NCI-H774 (cell line): ENCODE measurements around the gene NBEA.

Experiments
- DNase-seq: peaks from one replicate; lab custom pipeline; 2025; lab: John Stamatoyannopoulos, UW

The NBEA gene

DNA sequence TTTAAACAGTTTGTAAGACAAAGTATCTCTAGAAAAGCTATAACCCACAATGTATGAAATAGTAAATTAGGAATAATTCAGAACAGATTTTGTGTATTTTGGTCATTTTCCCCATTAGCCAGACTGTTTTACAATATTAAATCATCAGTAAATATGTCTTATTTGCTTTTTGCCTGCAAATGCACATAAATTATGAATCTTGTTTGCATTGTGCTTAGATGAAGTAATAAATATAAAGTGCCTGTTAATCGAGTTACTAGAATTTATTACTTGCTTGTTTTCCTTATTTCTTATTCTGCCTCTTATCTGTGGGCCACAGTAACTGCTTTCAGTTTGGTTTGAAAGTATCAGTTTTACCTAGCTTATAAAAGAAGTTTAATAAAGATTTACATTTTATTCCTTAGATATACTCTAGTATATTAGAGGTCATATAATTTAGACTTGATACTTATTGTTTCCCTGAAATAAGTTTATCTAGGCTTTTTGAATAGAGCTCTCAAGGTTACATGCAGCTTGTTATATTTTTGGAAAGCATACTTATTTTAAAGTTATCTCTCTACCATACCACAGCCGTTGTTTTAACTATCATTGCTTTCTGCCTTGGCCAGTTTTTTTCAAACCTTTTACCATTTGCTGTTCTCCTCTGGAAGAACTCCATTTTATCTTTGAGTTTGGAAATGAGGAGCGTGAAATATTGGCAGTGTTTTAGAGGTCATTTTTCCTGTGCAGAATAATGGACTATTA lies 238.0 kb downstream of the NBEA start:
- DNase-seq, result no peak

DNA sequence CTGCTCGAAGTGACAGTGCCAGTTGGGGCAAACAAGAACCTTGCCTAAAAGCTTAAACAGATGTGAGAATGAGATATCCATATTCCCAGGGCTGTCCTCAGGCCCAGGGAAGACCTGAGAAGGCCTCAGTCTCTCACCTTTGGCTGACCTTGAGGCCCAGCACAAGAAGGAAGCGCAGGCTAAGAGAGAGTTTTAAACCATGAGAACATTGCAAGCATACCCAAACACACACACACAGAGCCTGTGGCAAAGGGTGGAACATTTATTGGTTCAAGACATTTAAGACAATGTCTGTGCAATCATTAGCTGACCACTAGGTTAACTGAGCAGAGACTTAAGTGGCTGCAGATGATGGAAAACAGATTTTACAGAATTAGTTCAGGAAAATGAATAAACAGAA lies 248.2 kb downstream of the NBEA start:
- DNase-seq, result no peak

DNA sequence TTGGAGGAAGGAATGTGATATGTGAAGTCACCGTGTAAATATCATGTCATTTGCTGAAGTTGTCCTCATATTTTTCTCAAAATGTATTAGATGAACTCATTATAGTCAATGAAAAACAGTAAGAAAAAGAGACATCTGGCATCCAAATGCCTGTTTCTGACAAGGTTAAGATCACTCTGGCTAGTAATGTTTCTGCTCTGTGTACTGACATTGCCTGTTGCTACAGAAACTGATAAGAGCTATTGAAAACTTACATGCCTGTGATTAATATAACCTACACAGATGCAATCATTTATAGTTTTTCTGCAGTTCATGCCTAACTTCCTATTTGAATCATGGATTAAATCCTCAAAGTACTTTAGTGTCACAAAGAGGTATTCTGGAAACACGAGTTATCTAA lies 249.8 kb downstream of the NBEA start:
- no peak for DNase-seq

DNA sequence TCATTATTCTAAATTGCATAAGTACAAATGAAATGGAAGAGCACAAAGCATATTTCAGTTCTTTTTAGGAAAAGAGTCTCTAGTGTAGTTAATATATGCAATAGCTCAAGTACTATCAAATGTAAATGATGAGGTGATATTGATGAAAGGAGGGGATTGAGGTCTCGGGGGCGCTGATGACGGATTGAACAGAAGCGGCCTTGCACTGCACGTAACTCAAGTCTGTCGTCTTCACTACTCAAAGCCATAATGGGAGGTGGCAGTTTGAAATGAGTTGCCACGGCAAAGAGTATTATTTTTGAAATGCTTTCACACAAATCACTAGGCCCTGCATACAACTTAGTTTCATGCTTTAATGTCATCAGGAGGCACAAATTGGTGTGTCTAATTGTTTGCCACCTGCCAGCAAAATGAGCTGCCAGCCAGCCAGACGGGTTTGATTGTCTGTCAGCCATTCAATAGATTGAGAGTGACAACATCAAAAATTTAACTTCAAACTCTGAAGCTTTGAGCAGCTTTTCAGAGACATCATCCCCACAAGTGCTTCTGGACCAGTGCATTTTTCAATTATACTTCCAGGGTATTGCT lies 256.6 kb downstream of the NBEA start:
- no peak for DNase-seq

DNA sequence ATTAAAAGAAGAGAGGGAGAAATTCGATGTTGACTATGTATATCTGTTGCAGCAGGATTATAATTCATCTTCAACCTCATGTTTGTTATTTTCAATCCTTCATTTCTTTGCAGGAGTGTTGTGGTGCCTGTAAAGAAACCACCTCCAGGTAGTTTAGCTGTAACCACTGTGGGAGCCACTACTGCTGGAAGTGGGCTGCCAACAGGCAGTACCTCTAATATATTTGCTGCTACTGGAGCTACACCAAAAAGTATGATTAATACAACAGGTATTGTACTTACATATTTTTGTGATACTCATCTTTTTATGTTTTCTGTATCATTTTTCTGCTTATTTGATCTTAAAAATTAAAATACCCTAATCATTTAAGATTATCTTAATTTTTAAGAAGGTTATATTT lies 266.5 kb downstream of the NBEA start:
- no peak for DNase-seq

DNA sequence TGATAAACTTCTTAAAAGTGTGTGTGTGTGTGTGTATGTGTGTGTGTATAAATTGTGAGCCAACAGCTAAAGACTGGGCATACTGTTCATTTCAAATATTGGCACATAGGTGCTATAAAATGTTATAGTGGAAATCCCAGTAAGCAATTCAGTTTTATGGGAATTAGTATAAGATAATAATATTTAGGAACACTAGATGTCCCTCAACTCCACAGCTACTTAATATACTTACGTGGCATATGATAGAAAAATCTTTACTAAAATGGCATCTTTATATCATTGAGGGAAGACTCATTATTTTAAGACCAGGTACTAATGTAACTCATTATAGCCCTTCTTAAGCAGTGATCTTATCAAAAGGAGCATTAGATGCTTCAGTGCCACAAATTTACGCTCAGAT lies 268.2 kb downstream of the NBEA start:
- DNase-seq, result no peak

DNA sequence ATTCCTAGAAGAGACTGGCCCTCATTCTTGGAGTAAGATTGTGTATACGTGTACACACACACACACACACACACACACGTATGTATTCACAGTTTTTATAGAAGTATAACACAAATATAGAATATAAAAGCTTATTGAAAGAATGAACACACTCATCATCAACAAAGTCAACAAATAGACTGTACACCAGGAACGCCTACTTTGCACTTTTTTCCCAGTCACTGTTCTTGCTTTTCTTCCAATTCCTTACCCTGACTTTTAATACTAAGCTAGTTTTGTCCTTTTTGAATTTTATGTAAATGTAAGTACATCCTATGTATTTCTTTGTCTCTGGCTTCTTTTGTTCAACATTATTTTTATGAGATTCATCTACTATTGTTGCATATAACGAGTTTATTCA lies 269.9 kb downstream of the NBEA start:
- DNase-seq, result no peak

DNA sequence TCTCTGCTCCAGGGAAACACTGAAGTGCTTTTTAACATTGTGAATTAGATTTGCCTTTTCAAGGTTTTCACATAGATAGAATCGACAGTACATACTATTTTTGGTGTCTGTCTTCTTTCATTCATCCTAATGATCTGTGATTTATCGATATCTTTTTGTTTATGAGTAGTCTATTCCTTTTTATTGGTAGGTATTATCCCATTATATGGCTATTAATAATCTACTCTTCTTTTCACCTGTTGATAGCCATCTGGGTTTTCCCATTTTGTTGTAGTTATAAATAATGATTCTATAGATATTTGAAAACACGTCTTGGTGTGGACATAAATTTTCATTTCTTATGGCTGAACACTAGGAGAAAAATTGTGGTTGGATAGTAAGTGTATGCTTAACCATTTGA lies 271.8 kb downstream of the NBEA start:
- DNase-seq, result no peak

DNA sequence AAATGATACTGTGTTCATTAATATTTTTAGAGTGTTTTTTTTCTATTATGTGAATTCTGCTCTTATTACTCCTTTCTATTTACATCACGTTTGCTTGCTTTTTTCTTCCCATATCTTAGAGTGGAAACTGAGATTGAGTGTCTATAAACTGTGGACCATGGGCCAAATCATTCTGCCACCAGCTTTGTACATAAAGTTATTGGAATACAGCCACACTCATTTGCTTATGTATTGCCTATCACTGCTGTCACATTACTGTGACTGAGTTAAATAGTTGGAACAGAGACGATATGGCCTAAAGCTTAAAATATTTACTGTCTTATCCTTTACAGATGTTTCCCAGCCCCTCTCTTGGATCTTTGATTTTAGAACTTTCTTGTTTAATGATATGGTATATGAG lies 274.1 kb downstream of the NBEA start:
- DNase-seq, result no peak

DNA sequence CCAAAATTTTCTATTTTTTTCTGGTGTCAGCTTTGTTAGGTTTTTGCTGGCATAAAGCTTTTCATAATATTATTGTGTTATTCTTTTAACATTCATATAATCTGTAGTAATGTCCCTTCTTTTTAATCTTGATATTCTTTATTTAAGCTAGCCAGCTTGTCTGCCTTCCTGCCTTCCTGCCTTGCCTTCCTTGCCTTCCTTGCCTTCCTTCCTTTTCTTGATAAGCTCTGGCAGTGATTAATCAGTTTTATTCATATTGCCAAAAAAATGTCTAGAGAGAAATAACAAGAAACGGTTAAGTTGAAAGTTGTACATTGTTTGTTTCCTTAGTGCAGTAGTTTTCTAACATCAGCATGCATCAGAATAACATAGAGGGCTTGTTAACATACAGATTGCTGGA lies 277.0 kb downstream of the NBEA start:
- DNase-seq, result no peak

DNA sequence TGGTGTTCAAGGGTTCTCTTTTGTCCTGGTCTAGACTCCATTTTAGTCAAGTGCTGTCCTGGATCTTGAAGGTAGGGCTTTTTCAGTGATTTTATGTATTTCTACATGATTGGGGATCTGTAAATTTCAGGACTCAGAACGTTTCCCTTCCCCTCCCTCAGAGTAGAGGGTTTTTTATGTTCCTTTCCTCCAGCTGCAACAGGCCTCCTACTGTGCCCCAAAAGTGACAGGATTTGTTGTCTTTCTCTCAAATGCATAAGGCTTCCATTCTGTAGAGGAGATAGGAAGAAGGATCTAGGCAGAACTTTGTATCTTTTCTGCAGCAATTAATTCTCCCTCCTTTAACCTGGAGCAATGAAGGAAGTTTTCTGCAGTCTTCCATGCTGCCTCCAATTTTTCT lies 283.1 kb downstream of the NBEA start:
- no peak for DNase-seq

DNA sequence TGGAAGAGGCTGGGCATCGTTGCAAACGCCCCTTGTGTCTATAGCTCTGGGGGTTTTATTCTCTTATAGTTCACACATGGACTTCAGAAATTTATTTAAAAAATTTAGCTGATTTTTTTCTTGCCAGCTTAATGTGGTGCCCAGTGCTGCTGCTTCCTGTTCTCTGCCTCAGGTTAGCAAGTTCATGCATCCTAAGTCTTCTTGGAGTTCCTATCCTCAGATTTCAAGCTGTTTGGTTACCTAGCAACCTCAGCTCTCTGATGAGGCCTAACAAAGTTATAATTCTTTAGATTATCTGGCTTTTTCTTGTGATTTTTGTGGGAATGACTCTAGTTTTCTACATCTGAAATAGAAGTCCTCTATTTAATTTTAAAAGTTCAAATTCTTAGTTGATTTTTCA lies 283.5 kb downstream of the NBEA start:
- no peak for DNase-seq

DNA sequence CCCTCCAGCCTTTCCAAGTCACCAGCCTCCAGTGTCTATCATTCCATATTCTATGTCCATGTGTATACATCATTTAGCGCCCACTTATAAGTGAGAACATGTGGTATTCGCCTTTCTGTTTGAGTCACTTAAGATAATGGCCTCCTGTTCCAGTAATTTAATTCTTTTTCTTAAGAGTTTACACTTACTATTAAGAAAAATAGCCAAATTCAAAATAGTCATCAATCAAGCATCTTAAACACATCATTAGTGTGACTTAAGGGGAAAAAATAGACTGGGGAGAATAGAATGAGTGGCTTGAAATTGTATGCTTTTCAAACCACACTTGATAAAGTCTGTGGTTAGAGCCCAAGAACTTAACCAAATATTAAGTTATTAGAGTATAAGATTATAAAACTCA lies 286.5 kb downstream of the NBEA start:
- DNase-seq, result no peak

DNA sequence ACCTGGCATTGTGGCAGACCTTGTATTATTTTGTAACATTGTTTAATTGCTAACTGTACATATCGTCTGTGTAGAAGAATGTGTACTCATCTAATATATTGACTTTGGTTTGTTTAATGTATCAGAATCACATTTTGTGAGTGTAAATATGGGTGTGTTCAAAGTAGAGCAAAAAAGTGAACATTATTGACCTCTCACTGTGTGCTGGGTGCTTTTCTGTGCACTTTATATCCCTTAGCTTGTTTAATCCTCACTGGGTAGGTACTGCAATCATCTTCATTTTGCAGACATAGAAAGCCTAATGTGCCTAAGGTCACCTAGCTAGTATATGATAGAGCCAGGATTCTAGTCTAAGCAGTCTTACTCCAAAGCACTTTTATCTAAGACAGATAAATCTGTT lies 289.4 kb downstream of the NBEA start:
- DNase-seq, result no peak

DNA sequence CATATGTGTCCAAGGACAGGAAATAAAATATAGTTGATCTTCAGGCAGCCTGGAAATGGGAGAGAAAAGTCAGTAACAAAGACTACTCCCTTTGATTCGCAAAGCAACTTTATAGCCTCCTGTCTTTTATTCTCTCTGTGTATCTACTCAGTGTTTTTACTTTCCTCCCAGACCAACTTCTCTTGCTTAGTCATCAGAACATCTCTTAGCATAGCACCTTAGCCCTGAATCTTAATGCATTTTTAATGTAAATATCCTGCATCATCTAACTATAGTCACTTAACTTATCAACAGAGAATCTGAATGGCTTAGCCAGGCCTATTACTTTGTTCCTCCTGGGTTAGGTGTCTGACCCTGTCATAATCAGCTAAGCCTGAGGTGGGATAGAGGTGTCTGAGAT lies 296.2 kb downstream of the NBEA start:
- no peak for DNase-seq

DNA sequence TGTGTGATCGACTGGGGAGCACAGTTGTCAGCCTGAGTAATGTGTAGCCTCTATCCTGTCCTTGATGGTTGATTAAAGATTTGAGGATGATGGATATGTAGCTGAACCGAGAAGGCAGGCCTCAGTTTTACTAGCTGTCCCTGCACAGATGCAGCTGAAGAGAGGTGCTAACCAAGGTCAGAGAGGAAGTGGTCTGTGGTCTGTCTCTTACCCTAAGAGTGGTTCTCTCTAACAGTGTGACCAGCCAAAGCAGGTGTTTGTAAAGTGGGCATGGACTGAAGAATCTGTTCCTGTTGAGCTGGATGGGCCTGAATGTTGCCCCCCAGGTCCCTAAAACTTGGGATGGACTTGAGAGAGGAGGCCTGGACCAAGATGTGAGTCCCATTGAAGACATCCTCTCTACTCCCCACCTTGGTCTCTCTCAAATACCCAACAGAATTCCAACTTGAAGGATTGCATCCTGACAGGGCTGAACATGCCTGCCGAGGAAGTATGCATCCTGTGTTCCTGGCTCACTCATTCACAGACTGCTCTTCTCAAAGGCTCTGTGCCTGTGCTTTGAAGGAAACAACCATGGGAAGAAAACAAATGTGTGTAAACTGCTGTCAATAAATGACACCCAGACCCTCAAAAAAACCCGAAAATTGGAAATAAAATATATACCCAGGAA lies 310.6 kb downstream of the NBEA start:
- no peak for DNase-seq

DNA sequence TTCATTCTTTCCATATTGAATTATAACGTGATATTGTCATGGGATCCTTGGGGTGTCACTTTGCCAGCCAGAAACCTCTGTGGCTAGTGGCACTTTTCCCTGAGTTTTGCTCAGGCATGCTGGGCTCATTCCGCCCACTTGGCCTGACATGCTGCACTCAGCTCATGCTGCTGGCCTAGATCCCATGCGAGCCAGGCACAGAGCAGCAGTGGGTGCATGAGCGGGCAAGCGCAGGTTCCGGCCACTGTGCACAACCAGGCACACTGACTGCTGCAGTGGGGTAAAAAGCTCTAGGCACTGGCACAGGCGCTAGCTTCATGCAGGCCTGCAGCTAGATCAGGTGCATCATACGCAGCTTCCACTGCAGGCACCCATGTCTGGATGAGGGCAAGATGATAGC lies 313.2 kb downstream of the NBEA start:
- no peak for DNase-seq

DNA sequence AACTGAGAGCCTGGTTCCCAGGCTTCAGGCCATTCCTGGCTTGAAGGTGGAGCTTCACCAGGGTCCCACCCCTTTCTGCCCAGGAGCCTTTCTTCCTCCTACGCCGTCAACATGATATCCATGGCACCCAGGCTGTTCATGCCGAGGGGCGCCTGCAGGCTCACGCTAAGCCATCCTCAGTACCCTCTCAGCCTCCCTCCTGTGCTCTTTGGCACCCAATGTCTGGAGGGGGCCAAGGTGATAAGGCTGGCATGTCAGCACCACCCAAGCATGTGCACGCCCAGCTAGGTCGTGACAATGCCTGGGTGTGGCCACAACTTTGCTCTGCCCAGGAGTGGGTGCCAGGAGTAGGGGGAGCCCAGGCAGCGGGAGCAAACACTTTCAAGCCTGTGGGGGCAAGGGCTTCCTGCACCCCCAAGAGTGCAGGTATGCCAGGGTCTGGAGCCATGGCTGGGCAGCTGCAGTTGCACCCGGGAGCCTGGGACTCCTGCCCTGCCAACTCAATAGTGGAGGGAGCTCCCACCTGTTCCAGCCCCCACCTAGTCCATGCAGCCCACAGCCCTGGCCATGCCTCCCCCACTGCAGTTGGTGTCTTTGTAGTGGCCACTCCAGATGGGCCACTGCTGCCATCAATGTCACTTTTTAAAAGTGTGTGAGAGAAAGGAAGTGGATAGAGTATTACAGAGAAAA lies 314.5 kb downstream of the NBEA start:
- DNase-seq, result no peak

DNA sequence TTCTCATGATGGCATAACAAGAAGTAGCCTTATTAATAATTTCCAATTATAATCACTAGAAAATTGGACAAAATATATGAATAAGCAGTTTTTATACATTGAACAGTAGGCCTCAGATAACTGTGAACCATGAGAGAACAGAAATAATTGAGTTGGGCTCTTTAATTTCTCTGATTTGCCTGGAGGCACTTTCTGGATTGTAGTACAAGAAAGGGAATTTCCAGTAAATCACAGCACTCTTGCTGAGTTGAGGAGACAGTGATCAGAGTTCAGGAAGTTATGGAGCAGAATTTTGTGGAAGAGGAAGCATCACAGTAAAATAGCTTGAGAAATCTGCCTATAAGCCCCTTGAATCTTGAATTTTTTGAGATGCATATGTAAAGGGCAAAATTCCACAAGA lies 318.2 kb downstream of the NBEA start:
- no peak for DNase-seq

DNA sequence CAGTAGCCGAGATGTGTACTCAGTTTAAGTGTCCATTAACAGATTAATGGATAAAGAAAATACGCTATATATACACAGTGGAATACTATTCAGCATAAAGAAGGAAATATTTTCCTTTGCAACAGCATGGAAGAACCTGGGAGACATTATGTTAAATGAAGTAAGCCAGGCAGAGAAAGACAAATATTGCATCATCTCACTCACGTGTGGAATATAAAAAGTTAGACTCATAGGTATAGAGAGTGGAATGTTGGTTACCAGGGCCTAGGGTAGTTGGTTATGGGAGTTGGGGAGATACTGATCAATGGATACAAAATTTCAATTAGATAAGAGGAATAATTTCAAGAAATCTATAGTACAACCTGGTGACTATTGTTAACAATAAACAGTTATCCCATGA lies 324.3 kb downstream of the NBEA start:
- no peak for DNase-seq

DNA sequence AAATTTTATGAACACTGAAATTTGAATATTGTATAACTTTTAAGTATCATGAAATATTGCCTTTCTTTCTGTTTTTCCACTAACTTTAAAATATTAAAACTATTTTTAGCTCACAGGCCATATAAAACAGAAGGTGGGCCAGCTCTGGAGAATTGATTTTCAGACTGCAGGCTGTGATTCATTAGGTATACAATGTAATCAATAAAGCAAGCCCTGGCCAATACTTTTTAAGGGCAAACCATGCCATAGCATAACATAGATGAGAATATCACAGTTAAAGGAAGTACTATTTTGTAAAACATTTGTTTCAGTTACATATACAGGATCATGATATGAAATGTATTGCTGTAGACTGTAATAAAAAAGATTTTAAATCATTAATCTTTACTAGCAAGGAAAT lies 336.8 kb downstream of the NBEA start:
- DNase-seq, result no peak

DNA sequence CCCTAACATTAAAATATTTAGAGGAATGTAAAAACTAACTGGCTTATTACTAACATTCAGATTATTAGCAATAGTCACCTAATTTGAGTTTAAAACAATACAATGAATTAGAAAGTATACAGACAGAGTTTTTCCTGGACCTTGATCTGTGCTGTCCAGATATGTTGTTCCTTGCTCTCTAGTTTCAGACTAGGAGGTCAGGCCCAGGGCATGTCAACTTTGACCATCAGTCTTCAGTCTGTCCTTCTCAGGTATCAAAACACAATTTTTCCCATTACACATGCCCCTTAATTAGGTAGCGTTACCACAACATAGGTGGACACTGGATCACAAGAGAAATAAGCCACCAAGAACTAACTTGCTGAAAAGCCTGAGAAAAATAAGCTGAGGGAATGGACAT lies 337.4 kb downstream of the NBEA start:
- DNase-seq, result no peak

DNA sequence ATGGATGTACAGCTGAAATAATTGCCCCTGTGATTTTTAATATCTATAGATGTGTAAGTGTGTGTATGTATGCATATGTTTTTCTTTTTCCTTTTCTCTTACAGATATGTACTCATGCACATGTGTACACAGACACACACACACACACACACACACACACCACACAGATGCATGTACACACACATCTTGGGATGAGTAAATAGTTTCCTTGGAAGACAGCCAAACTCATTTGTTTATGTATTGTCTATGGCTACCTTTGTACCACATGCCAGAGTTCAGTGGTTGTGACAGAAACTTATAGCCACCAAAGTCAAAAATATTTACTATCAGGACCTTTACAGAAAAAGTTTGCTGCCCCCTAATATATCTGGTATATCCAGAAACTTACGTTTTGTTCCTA lies 341.8 kb downstream of the NBEA start:
- peak; percentile 24 for DNase-seq
